Stimulated activated CD4-positive, alpha-beta T cell treated with anti-CD3 and anti-CD28 coated beads, Interleukin-4, amount 100 ng/mL, for 4 hours (primary cell): ENCODE data around the gene VOPP1.

ENCODE experiments used
- DNase-seq, 2 experiments: peaks; one replicate each; pipeline ENCODE4 v3.0.0-alpha.2; 2020

Gene VOPP1

GRCh38 chr7:55429835-55430499, 142.3 kb downstream of the VOPP1 start:
- no peak for DNase-seq

- no peak for DNase-seq
Observed at GRCh38 chr7:55427800-55428199, 144.5 kb downstream of the VOPP1 start.

- no peak for DNase-seq
Observed at GRCh38 chr7:55427342-55427741, 145.0 kb downstream of the VOPP1 start.

- DNase-seq: no peak
Observed at GRCh38 chr7:55426676-55427075, 145.6 kb downstream of the VOPP1 start.

- no peak for DNase-seq
Observed at GRCh38 chr7:55425141-55425752, 147.1 kb downstream of the VOPP1 start.

- no peak for DNase-seq
Observed at GRCh38 chr7:55423891-55424290, 148.4 kb downstream of the VOPP1 start.

GRCh38 chr7:55423277-55423711, 149.0 kb downstream of the VOPP1 start:
- no peak for DNase-seq
